Progenitor cell of endocrine pancreas (in vitro differentiated cells): Measurements from ENCODE around the gene WDR7. TPM values are rescaled to one million over a fixed set of nuclear protein-coding genes. Genes with fewer than 3 reads are reported as not detected.

Experiments
- DNase-seq: peaks from one replicate; pipeline ENCODE4 v3.0.0; 2021; ENCODE audit warnings: low spot score; ENCODE audit not compliant: unreplicated experiment
- H3K27ac Mint-ChIP-seq: 2 replicates; pipeline ENCODE4 v1.8.0; 2021; ENCODE audit warnings: mild to moderate bottlenecking, moderate library complexity, mixed read lengths
- H3K27me3 Mint-ChIP-seq: 2 replicates; pipeline ENCODE4 v1.8.0; 2021; ENCODE audit warnings: mixed read lengths
- H3K36me3 Mint-ChIP-seq: 2 replicates; pipeline ENCODE4 v1.8.0; 2022; ENCODE audit warnings: mixed read lengths; ENCODE audit not compliant: insufficient read depth
- H3K4me1 Mint-ChIP-seq: 2 replicates; pipeline ENCODE4 v1.8.0; 2021; ENCODE audit warnings: low read depth, mixed read lengths
- H3K4me3 Mint-ChIP-seq: 2 replicates; pipeline ENCODE4 v1.8.0; 2021; ENCODE audit warnings: low read depth, mild to moderate bottlenecking, moderate library complexity, mixed read lengths
- H3K9me3 Mint-ChIP-seq: 2 replicates; pipeline ENCODE4 v1.8.0; 2021; ENCODE audit warnings: low read depth, mixed read lengths
- CTCF ChIP-seq: fragments of 200-600 bp; sonication (generic); IDR thresholded peaks from one replicate; pipeline ENCODE4 v1.5.0; 2021; ENCODE audit warnings: antibody characterized with exemption, mild to moderate bottlenecking; ENCODE audit not compliant: unreplicated experiment
- total RNA-seq: library from RNA; stranded (reverse); gene quantifications from 2 replicates; pipeline ENCODE4 v1.2.1, GENCODE V29; 2021

WDR7 gene
- total RNA-seq, 1 donor from 2014 or later: 23.2 TPM

DNA sequence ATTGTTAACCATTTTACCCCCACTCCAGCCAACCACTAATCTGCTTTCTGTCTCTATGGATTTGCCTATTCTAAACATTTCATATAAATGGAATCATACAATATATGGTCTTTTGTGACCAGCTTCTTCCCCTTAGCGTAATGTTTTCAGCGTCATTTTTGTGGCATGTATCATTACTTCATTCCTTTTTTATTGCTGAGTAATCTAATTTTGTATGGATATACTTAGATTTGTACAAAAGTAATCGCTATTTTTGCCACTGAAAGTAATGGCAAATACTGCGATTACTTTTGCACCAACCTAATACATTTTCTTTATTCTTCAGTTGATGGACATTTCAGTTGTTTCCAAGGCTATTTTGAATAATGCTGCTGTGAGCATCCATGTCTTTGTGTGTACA is 227.6 kb downstream of the WDR7 start:
- no peaks in the 10 kb centered on the region for H3K27me3 Mint-ChIP-seq

GRCh38 chr18:56884511-56884910 is 233.4 kb downstream of the WDR7 start:
- H3K4me1 Mint-ChIP-seq: peaks cover 6% of the 10 kb centered on the region
- H3K4me3 Mint-ChIP-seq: no peak overlapping the region
- H3K27me3 Mint-ChIP-seq: no peaks in the 10 kb centered on the region
- DNase-seq: no peak
- peaks cover 16% of the 10 kb centered on the region for H3K36me3 Mint-ChIP-seq
- peaks cover 21% of the 10 kb centered on the region for H3K9me3 Mint-ChIP-seq
- H3K27ac Mint-ChIP-seq: no peak overlapping the region
- no peak for TF ChIP-seq CTCF

More for the DNA sequence above, 227.6 kb downstream of the WDR7 start:
- peaks cover 7% of the 10 kb centered on the region for H3K4me1 Mint-ChIP-seq
- H3K27ac Mint-ChIP-seq: no peak overlapping the region
- no peak for TF ChIP-seq CTCF
- no peak overlapping the region for H3K4me3 Mint-ChIP-seq
- no peak for DNase-seq
- H3K36me3 Mint-ChIP-seq: peaks cover 5% of the 10 kb centered on the region
- peaks cover 2% of the 10 kb centered on the region for H3K9me3 Mint-ChIP-seq

GRCh38 chr18:56888978-56889377 is 237.8 kb downstream of the WDR7 start:
- no peak for DNase-seq
- Mint-ChIP-seq H3K4me3 (no peak overlapping the region), H3K4me1 (peaks cover 10% of the 10 kb centered on the region), H3K27me3 (no peaks in the 10 kb centered on the region), H3K9me3 (peaks cover 16% of the 10 kb centered on the region), H3K27ac (no peak overlapping the region), H3K36me3 (peaks cover 11% of the 10 kb centered on the region)
- no peak for TF ChIP-seq CTCF

GRCh38 chr18:56889621-56890020 is 238.5 kb downstream of the WDR7 start:
- H3K4me3 Mint-ChIP-seq: no peak overlapping the region
- TF ChIP-seq CTCF: no peak
- H3K27me3 Mint-ChIP-seq: no peaks in the 10 kb centered on the region
- H3K27ac Mint-ChIP-seq: no peak overlapping the region
- peaks cover 9% of the 10 kb centered on the region for H3K4me1 Mint-ChIP-seq
- H3K9me3 Mint-ChIP-seq: peaks cover 9% of the 10 kb centered on the region
- peaks cover 5% of the 10 kb centered on the region for H3K36me3 Mint-ChIP-seq
- no peak for DNase-seq

DNA sequence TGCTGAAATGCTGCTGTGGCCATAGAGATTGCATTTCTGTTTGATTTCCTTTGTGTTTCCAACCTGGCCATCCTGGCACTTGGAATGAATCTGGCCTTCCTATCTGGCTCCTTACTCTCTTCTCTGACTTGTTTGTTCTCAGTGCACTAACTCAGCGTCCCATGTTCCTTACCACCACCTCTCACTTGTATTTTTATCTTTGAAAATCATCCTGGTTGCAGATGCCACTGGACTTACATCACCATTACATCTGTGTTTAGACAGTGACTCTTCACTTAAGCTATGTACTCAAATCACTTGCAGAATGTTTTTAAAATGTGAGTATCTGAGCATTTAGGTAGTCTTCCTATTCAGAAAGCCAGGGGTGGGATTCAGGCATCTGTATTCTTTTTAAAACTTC is 239.5 kb downstream of the WDR7 start:
- peaks cover 3% of the 10 kb centered on the region for H3K36me3 Mint-ChIP-seq
- DNase-seq: no peak
- no peak overlapping the region for H3K4me3 Mint-ChIP-seq
- H3K4me1 Mint-ChIP-seq: peaks cover 9% of the 10 kb centered on the region
- peaks cover 7% of the 10 kb centered on the region for H3K9me3 Mint-ChIP-seq
- H3K27ac Mint-ChIP-seq: no peak overlapping the region
- H3K27me3 Mint-ChIP-seq: no peaks in the 10 kb centered on the region
- TF ChIP-seq CTCF: no peak
